ENCODE data around the gene LMO7.

LMO7 gene

GRCh38 chr13:75639454-75639853, 3.3 kb downstream of the LMO7 start:
- 0 out of 2 replicates have a peak overlapping the region, but pooled peaks have one; percentile 22 for H3K4me3 ChIP-seq
- peaks cover 16% of the 10 kb centered on the region for H3K36me3 ChIP-seq (ENCODE audit: insufficient read depth, low read length)
- H3K9ac ChIP-seq (ENCODE audit: insufficient read length): no peak overlapping the region

GRCh38 chr13:75641026-75641425, 4.9 kb downstream of the LMO7 start:
- Histone ChIP-seq H3K9me3 (ENCODE audit: low read depth, low read length) (no peaks in the 10 kb centered on the region), H3K9ac (ENCODE audit: insufficient read length) (no peak overlapping the region), H3K36me3 (ENCODE audit: insufficient read depth, low read length) (peaks cover 16% of the 10 kb centered on the region), H3K4me3 (no peak overlapping the region), H3K27ac (no peak overlapping the region)
- no peak for DNase-seq (ENCODE audit: low read depth, low spot score)
- no peak for TF ChIP-seq EZH2 (IDR thresholded peaks at IDR 0.05)
- TF ChIP-seq POLR2AphosphoS5 (IDR thresholded peaks at IDR 0.05; ENCODE audit: borderline replicate concordance, low read depth, low read length): no peak
- TF ChIP-seq FOXP2 (optimal IDR thresholded peaks at IDR 0.05; ENCODE audit: control extremely low read depth, extremely low read length, insufficient read depth): no peak

More at GRCh38 chr13:75639454-75639853, 3.3 kb downstream of the LMO7 start:
- Histone ChIP-seq H3K9me3 (ENCODE audit: low read depth, low read length) (no peaks in the 10 kb centered on the region), H3K27ac (no peak overlapping the region)
- TF ChIP-seq EZH2 (IDR thresholded peaks at IDR 0.05): no peak
- no peak for TF ChIP-seq FOXP2 (optimal IDR thresholded peaks at IDR 0.05; ENCODE audit: control extremely low read depth, extremely low read length, insufficient read depth)
- TF ChIP-seq POLR2AphosphoS5 (IDR thresholded peaks at IDR 0.05; ENCODE audit: borderline replicate concordance, low read depth, low read length): no peak
- DNase-seq (ENCODE audit: low read depth, low spot score): no peak

DNA sequence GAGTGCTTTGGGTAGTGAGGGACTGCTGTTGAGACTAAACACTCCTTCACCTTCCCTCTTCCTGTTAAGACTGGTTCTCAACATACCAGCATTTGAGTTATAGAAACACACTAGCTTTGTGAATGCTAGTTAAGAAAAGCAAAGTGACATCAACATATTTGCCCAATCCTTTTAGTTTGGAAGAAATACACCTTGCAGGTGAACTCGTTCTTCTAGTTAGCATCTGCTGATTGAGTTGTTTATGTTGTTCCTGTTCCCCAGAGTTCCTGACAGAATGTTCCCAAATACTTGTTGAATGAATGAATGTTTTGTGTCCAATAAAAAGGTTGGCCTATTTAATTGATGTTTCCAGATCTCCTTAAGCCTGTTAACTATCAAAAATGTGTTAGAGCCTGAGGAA, 7.1 kb downstream of the LMO7 start:
- Histone ChIP-seq H3K4me3 (no peak overlapping the region), H3K36me3 (ENCODE audit: insufficient read depth, low read length) (peaks cover 16% of the 10 kb centered on the region), H3K9ac (ENCODE audit: insufficient read length) (no peak overlapping the region), H3K27ac (no peak overlapping the region), H3K9me3 (ENCODE audit: low read depth, low read length) (no peaks in the 10 kb centered on the region)
- no peak for TF ChIP-seq FOXP2 (optimal IDR thresholded peaks at IDR 0.05; ENCODE audit: control extremely low read depth, extremely low read length, insufficient read depth)
- no peak for TF ChIP-seq POLR2AphosphoS5 (IDR thresholded peaks at IDR 0.05; ENCODE audit: borderline replicate concordance, low read depth, low read length)
- TF ChIP-seq EZH2 (IDR thresholded peaks at IDR 0.05): no peak
- DNase-seq (ENCODE audit: low read depth, low spot score): no peak

- H3K9me3 ChIP-seq (ENCODE audit: low read depth, low read length): no peaks in the 10 kb centered on the region
- no peak overlapping the region for H3K9ac ChIP-seq (ENCODE audit: insufficient read length)
- TF ChIP-seq FOXP2 (optimal IDR thresholded peaks at IDR 0.05; ENCODE audit: control extremely low read depth, extremely low read length, insufficient read depth): no peak
- no peak for TF ChIP-seq POLR2AphosphoS5 (IDR thresholded peaks at IDR 0.05; ENCODE audit: borderline replicate concordance, low read depth, low read length)
- TF ChIP-seq EZH2 (IDR thresholded peaks at IDR 0.05): no peak
- peaks cover 20% of the 10 kb centered on the region for H3K36me3 ChIP-seq (ENCODE audit: insufficient read depth, low read length)
- DNase-seq (ENCODE audit: low read depth, low spot score): no peak
- H3K4me3 ChIP-seq: no peak overlapping the region
- no peak overlapping the region for H3K27ac ChIP-seq
Observed at GRCh38 chr13:75643693-75644092, 7.6 kb downstream of the LMO7 start.

- Histone ChIP-seq H3K27ac (0 out of 2 replicates have a peak overlapping the region, but pooled peaks have one; percentile 8), H3K9me3 (ENCODE audit: low read depth, low read length) (no peaks in the 10 kb centered on the region), H3K4me3 (no peak overlapping the region), H3K36me3 (ENCODE audit: insufficient read depth, low read length) (peaks cover 22% of the 10 kb centered on the region), H3K9ac (ENCODE audit: insufficient read length) (no peak overlapping the region)
- DNase-seq (ENCODE audit: low read depth, low spot score): no peak
- no peak for TF ChIP-seq FOXP2 (optimal IDR thresholded peaks at IDR 0.05; ENCODE audit: control extremely low read depth, extremely low read length, insufficient read depth)
Observed at GRCh38 chr13:75645141-75645540, 9.0 kb downstream of the LMO7 start.

DNA sequence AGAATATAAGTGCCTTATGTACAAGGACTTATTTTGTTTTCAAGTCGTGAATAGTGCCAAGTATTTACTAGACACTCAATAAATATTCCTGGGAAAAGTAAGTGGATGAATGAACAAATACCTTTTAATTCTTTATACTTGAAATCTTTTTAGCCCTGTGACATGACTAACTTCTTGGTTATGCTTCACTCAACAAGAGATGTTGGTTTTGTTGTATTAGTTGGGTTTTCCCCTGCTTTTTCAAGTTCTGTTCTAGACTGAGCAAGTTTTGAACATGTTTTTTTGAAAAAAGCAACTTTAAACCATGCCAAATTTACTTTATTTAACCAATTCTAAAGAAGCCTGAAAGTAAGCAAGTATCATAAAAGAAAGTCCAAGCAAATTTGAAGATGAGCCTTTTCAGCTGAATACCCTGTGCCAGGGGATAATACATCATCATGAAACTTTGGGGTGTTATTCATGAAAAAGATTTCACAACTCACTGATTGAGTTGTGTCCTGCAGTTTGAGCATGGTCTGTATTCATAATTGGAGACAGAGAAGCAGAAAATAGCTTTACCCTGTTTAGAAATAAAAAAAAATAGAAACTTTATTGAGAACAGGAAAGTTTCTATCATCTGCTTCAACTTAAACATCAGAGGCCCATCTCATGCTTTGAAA, 11.1 kb downstream of the LMO7 start:
- no peak overlapping the region for H3K4me3 ChIP-seq
- DNase-seq (ENCODE audit: low read depth, low spot score): no peak
- no peak overlapping the region for H3K27ac ChIP-seq
- H3K9me3 ChIP-seq (ENCODE audit: low read depth, low read length): no peaks in the 10 kb centered on the region
- no peak for TF ChIP-seq FOXP2 (optimal IDR thresholded peaks at IDR 0.05; ENCODE audit: control extremely low read depth, extremely low read length, insufficient read depth)
- TF ChIP-seq POLR2AphosphoS5 (IDR thresholded peaks at IDR 0.05; ENCODE audit: borderline replicate concordance, low read depth, low read length): no peak
- TF ChIP-seq EZH2 (IDR thresholded peaks at IDR 0.05): no peak
- H3K9ac ChIP-seq (ENCODE audit: insufficient read length): no peak overlapping the region
- peaks cover 13% of the 10 kb centered on the region for H3K36me3 ChIP-seq (ENCODE audit: insufficient read depth, low read length)

- no peak overlapping the region for H3K9ac ChIP-seq (ENCODE audit: insufficient read length)
- DNase-seq (ENCODE audit: low read depth, low spot score): no peak
- H3K36me3 ChIP-seq (ENCODE audit: insufficient read depth, low read length): peaks cover 14% of the 10 kb centered on the region
- no peaks in the 10 kb centered on the region for H3K9me3 ChIP-seq (ENCODE audit: low read depth, low read length)
- TF ChIP-seq FOXP2 (optimal IDR thresholded peaks at IDR 0.05; ENCODE audit: control extremely low read depth, extremely low read length, insufficient read depth): no peak
- no peak for TF ChIP-seq POLR2AphosphoS5 (IDR thresholded peaks at IDR 0.05; ENCODE audit: borderline replicate concordance, low read depth, low read length)
- no peak for TF ChIP-seq EZH2 (IDR thresholded peaks at IDR 0.05)
- no peak overlapping the region for H3K27ac ChIP-seq
- H3K4me3 ChIP-seq: no peak overlapping the region
Observed at GRCh38 chr13:75648446-75648845, 12.3 kb downstream of the LMO7 start.

GRCh38 chr13:75651013-75651412, 14.9 kb downstream of the LMO7 start:
- TF ChIP-seq POLR2AphosphoS5 (IDR thresholded peaks at IDR 0.05; ENCODE audit: borderline replicate concordance, low read depth, low read length) (no peak; the same call in 1 of the 2 replicates), EZH2 (IDR thresholded peaks at IDR 0.05) (no peak), FOXP2 (optimal IDR thresholded peaks at IDR 0.05; ENCODE audit: control extremely low read depth, extremely low read length, insufficient read depth) (no peak)
- H3K9ac ChIP-seq (ENCODE audit: insufficient read length): no peak overlapping the region
- DNase-seq (ENCODE audit: low read depth, low spot score): peak; percentile 66
- H3K9me3 ChIP-seq (ENCODE audit: low read depth, low read length): no peaks in the 10 kb centered on the region
- peak overlapping the region; percentile 88 for H3K27ac ChIP-seq
- peaks cover 22% of the 10 kb centered on the region for H3K36me3 ChIP-seq (ENCODE audit: insufficient read depth, low read length)
- peak overlapping the region; percentile 67 for H3K4me3 ChIP-seq

- Histone ChIP-seq H3K9ac (ENCODE audit: insufficient read length) (no peak overlapping the region), H3K36me3 (ENCODE audit: insufficient read depth, low read length) (peaks cover 22% of the 10 kb centered on the region), H3K4me3 (no peak overlapping the region), H3K27ac (no peak overlapping the region), H3K9me3 (ENCODE audit: low read depth, low read length) (no peaks in the 10 kb centered on the region)
- TF ChIP-seq POLR2AphosphoS5 (IDR thresholded peaks at IDR 0.05; ENCODE audit: borderline replicate concordance, low read depth, low read length) (no peak), EZH2 (IDR thresholded peaks at IDR 0.05) (no peak), FOXP2 (optimal IDR thresholded peaks at IDR 0.05; ENCODE audit: control extremely low read depth, extremely low read length, insufficient read depth) (no peak)
- DNase-seq (ENCODE audit: low read depth, low spot score): no peak
Observed at GRCh38 chr13:75652726-75653125, 16.6 kb downstream of the LMO7 start.

All from SK-N-MC (cell line).